HepG2 (cell line): ENCODE data around the gene CHCHD5. TPM values are rescaled to one million over a fixed set of nuclear protein-coding genes. Genes with fewer than 3 reads are reported as not detected.

Source experiments
- CEBPG ChIP-seq: IDR thresholded peaks from 2 replicates; pipeline ENCODE4 v1.6.1; 2016
- RERE ChIP-seq: IDR thresholded peaks from 2 replicates; pipeline ENCODE4 v1.6.1; 2016; ENCODE audit warnings: low read depth, missing genetic modification reagents, missing compliant biosample characterization
- ZNF318 ChIP-seq: sonication (generic); formaldehyde crosslinking; IDR thresholded peaks from 2 replicates; pipeline ENCODE4 v1.4.0; 2020; ENCODE audit warnings: mild to moderate bottlenecking, missing genetic modification reagents
- polyA plus RNA-seq, 8 experiments: library from polyadenylated mRNA; depleted of rRNA in 3 of 8; stranded (reverse) in 7 of 8; unstranded in 1 of 8; fragments of >200 nt; fragmentation: Illumina TruSeq in 4 of 8; extraction: Trizol in 4 of 8; gene quantifications; 2 replicates each; pipeline versions ENCODE4 v1.2.1 to v1.2.3, GENCODE V29; 2011 to 2016; ENCODE audit warnings: low read depth in 4 of 8, missing spikeins in 1 of 8, mixed read lengths in 1 of 8; ENCODE audit not compliant: insufficient read depth in 1 of 8
- total RNA-seq, 5 experiments: library from RNA; depleted of rRNA; stranded (reverse); fragments of >200 nt; fragmentation: Illumina TruSeq; extraction: Trizol; gene quantifications; 2 replicates each; pipeline ENCODE4 v1.2.3, GENCODE V29; 2016; ENCODE audit warnings: low read depth in 1 of 5

The CHCHD5 gene
- total and polyA plus RNA-seq, 2 of the 13 experiments (the other 11 are each of a cell fraction or from before 2014, with no cell fraction given), result 19.0 to 23.9 TPM

DNA sequence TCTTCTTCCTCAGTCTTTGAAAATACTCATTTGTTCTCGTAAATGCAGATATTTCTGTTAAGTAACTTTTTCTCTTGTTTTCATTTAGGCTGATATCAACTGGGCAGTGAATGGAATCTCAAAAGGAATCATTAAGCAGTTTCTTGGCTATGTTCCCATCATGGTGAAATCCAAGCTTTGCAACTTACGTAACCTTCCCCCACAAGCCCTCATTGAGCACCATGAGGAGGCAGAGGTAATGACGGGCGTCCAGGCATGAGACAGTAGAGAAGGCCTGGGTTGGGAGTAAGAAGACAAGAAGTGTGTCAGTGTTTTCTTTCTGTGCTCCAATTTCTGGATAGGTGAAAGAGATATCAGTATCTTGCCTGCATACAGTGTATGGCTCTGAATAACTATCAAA is 37.1 kb upstream of the CHCHD5 start (continued):
- TF ChIP-seq ZNF318 (CRISPR knock-in tag), result no peak
- TF ChIP-seq RERE, result no peak
- peak; percentile 41; the same call in 1 of the 2 replicates for TF ChIP-seq CEBPG (CRISPR knock-in tag)
